ENCODE data around the gene MFSD1.
A peak's percentile ranks its signal among the peaks of the same experiment; 100 is the strongest.

The MFSD1 gene

DNA sequence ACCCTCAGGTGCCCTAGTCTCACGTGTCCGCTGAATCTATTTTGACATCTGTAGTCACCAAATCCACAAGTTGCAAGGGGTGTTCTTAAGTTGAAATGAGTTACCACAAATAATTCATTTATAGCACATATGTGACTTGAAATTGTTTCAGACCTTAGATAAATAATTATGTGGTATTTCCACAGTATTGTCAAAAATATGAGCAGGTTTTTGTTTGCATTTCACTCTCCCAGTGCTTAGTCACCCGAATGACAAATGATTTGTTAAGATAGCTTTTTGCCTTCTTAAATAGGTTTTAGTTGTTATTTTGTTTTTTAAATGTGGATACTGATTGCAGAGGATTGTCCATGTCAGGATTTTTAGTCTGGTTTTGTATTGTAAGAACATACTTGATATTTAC, 2.6 kb downstream of the MFSD1 start:
- no peak for DNase-seq (ENCODE audit: low spot score)
- no peak overlapping the region for H3K4me3 ChIP-seq (ENCODE audit: severe bottlenecking)
- no peaks in the 10 kb centered on the region for H3K9me3 ChIP-seq (ENCODE audit: severe bottlenecking)
- H3K27me3 ChIP-seq (ENCODE audit: insufficient read depth, poor library complexity, severe bottlenecking): no peaks in the 10 kb centered on the region
- H3K36me3 ChIP-seq (ENCODE audit: low read depth): peaks cover 16% of the 10 kb centered on the region
- TF ChIP-seq, protein P1, sequence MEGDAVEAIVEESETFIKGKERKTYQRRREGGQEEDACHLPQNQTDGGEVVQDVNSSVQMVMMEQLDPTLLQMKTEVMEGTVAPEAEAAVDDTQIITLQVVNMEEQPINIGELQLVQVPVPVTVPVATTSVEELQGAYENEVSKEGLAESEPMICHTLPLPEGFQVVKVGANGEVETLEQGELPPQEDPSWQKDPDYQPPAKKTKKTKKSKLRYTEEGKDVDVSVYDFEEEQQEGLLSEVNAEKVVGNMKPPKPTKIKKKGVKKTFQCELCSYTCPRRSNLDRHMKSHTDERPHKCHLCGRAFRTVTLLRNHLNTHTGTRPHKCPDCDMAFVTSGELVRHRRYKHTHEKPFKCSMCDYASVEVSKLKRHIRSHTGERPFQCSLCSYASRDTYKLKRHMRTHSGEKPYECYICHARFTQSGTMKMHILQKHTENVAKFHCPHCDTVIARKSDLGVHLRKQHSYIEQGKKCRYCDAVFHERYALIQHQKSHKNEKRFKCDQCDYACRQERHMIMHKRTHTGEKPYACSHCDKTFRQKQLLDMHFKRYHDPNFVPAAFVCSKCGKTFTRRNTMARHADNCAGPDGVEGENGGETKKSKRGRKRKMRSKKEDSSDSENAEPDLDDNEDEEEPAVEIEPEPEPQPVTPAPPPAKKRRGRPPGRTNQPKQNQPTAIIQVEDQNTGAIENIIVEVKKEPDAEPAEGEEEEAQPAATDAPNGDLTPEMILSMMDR (IDR thresholded peaks at IDR 0.05; ENCODE audit: poor library complexity, severe bottlenecking): no peak
- peaks cover 7% of the 10 kb centered on the region for H3K4me1 ChIP-seq (ENCODE audit: insufficient read depth, poor library complexity, severe bottlenecking)
- no peak overlapping the region for H3K27ac ChIP-seq (ENCODE audit: poor library complexity, severe bottlenecking)
- ATAC-seq (ENCODE audit: low read depth): no peak

DNA sequence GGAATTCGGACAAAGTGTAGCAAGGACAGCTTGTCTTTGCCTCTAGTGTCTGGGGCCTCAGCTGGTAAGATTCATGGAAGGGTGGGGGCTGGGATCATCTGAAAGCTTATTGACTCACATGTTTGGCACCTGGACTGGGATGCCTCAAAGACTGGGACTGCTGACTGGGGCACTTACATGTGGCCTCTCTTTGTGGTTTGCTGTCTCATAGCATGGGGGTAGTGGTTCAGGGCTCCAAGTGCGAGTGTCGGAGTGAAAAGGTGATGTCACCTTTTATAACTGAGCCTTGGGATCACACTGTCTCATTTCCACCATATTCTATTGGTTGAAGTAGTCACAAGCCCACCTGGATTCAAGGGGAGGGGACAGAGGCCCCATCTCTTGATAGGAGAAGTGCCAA, 6.8 kb downstream of the MFSD1 start:
- Histone ChIP-seq H3K27me3 (ENCODE audit: insufficient read depth, poor library complexity, severe bottlenecking) (no peaks in the 10 kb centered on the region), H3K36me3 (ENCODE audit: low read depth) (peaks cover 34% of the 10 kb centered on the region), H3K4me3 (ENCODE audit: severe bottlenecking) (no peak overlapping the region), H3K9me3 (ENCODE audit: severe bottlenecking) (no peaks in the 10 kb centered on the region), H3K4me1 (ENCODE audit: insufficient read depth, poor library complexity, severe bottlenecking) (no peaks in the 10 kb centered on the region), H3K27ac (ENCODE audit: poor library complexity, severe bottlenecking) (no peak overlapping the region)
- TF ChIP-seq, protein P1 (IDR thresholded peaks at IDR 0.05; ENCODE audit: poor library complexity, severe bottlenecking): no peak
- no peak for DNase-seq (ENCODE audit: low spot score)
- peak; percentile 73; the same call in 2 of the 3 replicates for ATAC-seq (ENCODE audit: low read depth)

DNA sequence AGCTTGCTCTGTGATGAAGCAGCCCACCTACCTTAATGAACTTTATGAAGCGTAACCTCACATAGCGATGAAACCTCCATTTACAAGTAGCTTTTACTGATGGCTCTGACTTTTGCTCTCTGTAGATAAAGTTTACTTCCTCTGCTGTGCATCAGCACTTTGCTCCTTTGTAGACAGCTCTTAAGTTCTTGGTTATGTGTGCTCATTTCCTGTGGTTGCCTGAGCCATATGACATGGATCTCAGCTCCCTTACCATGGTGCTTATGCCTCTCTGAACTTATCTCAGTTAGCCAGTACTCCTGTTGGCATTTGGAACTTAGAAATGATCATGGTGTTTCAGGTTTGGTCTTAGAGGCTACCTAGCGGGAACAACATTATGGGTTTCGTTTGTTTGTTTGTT, 7.8 kb downstream of the MFSD1 start:
- H3K4me1 ChIP-seq (ENCODE audit: insufficient read depth, poor library complexity, severe bottlenecking): no peaks in the 10 kb centered on the region
- H3K27me3 ChIP-seq (ENCODE audit: insufficient read depth, poor library complexity, severe bottlenecking): no peaks in the 10 kb centered on the region
- no peaks in the 10 kb centered on the region for H3K9me3 ChIP-seq (ENCODE audit: severe bottlenecking)
- H3K4me3 ChIP-seq (ENCODE audit: severe bottlenecking): no peak overlapping the region
- H3K27ac ChIP-seq (ENCODE audit: poor library complexity, severe bottlenecking): no peak overlapping the region
- ATAC-seq (ENCODE audit: low read depth) (no peak), DNase-seq (ENCODE audit: low spot score) (no peak)
- H3K36me3 ChIP-seq (ENCODE audit: low read depth): peaks cover 43% of the 10 kb centered on the region
- TF ChIP-seq, protein P1 (IDR thresholded peaks at IDR 0.05; ENCODE audit: poor library complexity, severe bottlenecking): no peak

DNA sequence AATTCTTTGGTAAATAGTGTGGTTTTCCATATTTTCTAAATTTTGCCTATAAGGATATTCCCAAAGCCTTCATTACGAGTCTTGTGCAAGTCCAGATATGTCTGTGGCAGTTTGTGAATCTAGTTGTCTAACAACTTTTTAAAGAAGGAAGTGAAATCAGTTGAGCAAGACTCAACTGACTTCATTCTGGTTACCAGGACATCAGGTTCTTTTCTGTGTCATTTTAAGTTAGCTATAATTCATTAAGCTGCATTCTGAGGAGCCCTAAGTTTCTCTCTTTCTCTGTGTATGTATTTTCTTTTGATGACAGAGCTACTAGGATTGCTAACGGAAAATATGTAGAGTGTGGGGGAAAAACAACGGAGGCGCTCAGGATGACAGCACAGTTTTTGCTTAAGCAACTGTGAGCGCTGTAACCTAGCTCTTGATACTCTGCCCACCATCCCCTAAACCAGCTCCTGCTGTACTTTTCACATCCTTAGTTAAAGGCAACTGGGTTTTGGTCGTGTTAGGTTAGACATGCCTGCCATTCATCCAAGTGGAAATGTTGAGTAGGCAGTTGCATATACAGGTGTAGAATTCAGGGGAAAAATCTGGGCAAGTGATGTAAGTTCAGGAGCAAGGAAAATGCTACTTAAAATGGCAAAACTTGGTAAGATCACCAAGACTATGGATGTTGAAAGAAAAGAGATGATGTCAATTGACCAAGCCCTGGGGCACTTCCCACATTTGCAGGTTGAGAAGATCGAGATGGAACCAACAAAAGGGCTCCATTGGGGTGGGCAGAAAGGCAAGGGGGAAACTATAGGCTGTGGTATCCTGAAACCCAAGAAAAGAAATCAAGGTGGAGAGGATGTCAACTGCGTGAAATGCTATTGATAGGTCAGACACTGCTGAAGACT, 9.2 kb downstream of the MFSD1 start:
- H3K4me3 ChIP-seq (ENCODE audit: severe bottlenecking): no peak overlapping the region

More for the DNA sequence above, 9.2 kb downstream of the MFSD1 start:
- TF ChIP-seq, protein P1 (IDR thresholded peaks at IDR 0.05; ENCODE audit: poor library complexity, severe bottlenecking): no peak
- H3K4me1 ChIP-seq (ENCODE audit: insufficient read depth, poor library complexity, severe bottlenecking): no peaks in the 10 kb centered on the region
- no peak for ATAC-seq (ENCODE audit: low read depth)
- peaks cover 44% of the 10 kb centered on the region for H3K36me3 ChIP-seq (ENCODE audit: low read depth)
- H3K9me3 ChIP-seq (ENCODE audit: severe bottlenecking): no peaks in the 10 kb centered on the region
- H3K27me3 ChIP-seq (ENCODE audit: insufficient read depth, poor library complexity, severe bottlenecking): no peaks in the 10 kb centered on the region
- H3K27ac ChIP-seq (ENCODE audit: poor library complexity, severe bottlenecking): no peak overlapping the region
- no peak for DNase-seq (ENCODE audit: low spot score)
